ENCODE data around the gene DIAPH3. TPM values are rescaled to one million over a fixed set of nuclear protein-coding genes. Genes with fewer than 3 reads are reported as not detected.
"Not testable (repeated sequence)": the region's sequence is repeated elsewhere in the genome, so short reads cannot be mapped to it uniquely, and the experiment has no call there.

Gene DIAPH3
- polyA plus RNA-seq, 3 donors = 0.04 to 0.09 TPM; not detected in 1

DNA sequence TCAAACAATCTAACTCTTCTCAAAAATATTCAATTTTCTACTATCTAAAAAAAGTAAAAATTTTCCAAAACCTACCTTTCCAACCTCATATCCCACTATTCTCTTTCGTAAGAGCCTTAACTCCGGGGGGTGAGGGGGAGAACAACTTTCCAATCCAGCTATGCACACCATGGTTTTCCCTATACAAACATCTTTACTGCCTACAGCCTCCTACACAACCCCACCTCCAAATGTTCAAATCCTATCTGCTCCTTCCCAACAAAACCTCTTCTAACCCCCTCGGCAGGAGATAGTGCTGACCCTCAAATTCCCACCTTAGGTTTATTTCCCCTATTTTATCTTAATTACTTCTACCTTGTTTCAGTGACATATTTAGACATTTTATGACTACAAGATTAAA lies 102.0 kb downstream of the DIAPH3 start:
- Histone ChIP-seq H3K36me3 (replicated peaks in 1 of 2; ENCODE audit: control insufficient read depth in 1 of 2, insufficient read depth in 2 of 2, low read length in 2 of 2) (no peaks in the 10 kb centered on the region), H3K27ac (ENCODE audit: low read depth in 1 of 2, low read length in 2 of 2) (no peak overlapping the region), H3K4me1 (ENCODE audit: control insufficient read depth in 1 of 2, insufficient read depth in 2 of 2, low read length in 2 of 2) (no peaks in the 10 kb centered on the region), H3K27me3 (ENCODE audit: control insufficient read depth in 2 of 2, insufficient read depth in 2 of 2, low read length in 2 of 2) (no peaks in the 10 kb centered on the region), H4K20me1 (ENCODE audit: insufficient read depth, low read length) (no peaks in the 10 kb centered on the region), H3K4me2 (replicated peaks; ENCODE audit: extremely low read depth, low read length, poor library complexity, severe bottlenecking) (no peak overlapping the region), H3K4me3 (replicated peaks in 1 of 3; ENCODE audit: low read depth in 2 of 3, low read length in 3 of 3) (no peak overlapping the region), H3K79me2 (ENCODE audit: insufficient read depth, low read length) (no peaks in the 10 kb centered on the region), H2AFZ (ENCODE audit: insufficient read depth, low read depth, low read length, poor library complexity, severe bottlenecking) (no peak overlapping the region), H3K9ac (ENCODE audit: insufficient read depth, low read length, poor library complexity, severe bottlenecking) (no peak overlapping the region), H3K9me3 (replicated peaks in 1 of 2; ENCODE audit: control insufficient read depth in 1 of 2, insufficient read depth in 1 of 2, low read length in 2 of 2) (no peaks in the 10 kb centered on the region)
- TF ChIP-seq, protein P1, sequence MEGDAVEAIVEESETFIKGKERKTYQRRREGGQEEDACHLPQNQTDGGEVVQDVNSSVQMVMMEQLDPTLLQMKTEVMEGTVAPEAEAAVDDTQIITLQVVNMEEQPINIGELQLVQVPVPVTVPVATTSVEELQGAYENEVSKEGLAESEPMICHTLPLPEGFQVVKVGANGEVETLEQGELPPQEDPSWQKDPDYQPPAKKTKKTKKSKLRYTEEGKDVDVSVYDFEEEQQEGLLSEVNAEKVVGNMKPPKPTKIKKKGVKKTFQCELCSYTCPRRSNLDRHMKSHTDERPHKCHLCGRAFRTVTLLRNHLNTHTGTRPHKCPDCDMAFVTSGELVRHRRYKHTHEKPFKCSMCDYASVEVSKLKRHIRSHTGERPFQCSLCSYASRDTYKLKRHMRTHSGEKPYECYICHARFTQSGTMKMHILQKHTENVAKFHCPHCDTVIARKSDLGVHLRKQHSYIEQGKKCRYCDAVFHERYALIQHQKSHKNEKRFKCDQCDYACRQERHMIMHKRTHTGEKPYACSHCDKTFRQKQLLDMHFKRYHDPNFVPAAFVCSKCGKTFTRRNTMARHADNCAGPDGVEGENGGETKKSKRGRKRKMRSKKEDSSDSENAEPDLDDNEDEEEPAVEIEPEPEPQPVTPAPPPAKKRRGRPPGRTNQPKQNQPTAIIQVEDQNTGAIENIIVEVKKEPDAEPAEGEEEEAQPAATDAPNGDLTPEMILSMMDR (IDR thresholded peaks at IDR 0.05) = no peak
- no CpG with 5 or more reads among the region's 3 CpGs for WGBS (ENCODE audit: insufficient coverage)
- no peak for DNase-seq
- Mint-ChIP-seq H3K4me3 (no peak overlapping the region), H3K4me1 (peaks cover 2% of the 10 kb centered on the region), H3K36me3 (peaks cover 0 to 14% of the 10 kb centered on the region in 2 donors), H3K27me3 (ENCODE audit: low read depth in 3 of 3) (peaks cover 0 to 2% (median 0%) of the 10 kb centered on the region in 3 donors), H3K9me3 (peaks cover 0 to 7% (median 3%) of the 10 kb centered on the region in 7 donors), H3K27ac (no peak overlapping the region)
- intact Hi-C loops (cut with micrococcal nuclease) = no loop called here

DNA sequence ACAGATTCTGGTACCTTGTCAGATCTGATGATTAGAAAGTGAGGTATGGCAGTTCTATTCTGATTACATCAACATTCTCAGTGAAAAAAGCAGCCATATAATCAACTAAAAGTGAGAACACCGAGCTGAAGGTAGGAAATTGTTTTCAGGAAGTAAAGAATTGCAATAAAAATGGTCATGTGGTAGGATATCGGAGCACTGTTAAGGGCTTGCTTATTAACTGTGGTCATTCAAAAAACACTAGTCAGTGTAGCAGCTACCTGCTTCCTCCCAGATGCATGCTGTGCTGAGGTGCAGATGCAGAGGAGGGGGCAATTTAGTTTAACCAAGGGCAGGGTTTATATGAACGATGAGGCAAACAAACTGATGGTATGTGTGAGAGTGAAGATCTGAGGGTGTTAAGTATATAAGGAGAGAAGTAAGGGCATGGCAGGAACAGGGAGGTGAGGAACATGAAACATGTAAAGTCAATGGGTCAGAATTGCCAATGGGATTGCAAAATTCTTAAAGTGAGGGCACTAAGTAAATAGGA lies 111.9 kb downstream of the DIAPH3 start:
- H3K27ac ChIP-seq (ENCODE audit: low read depth in 1 of 2, low read length in 2 of 2) = no peak overlapping the region
- no peak for DNase-seq
- WGBS (ENCODE audit: insufficient coverage) = 82% methylated on average over 1 of the region's 3 CpGs
- H3K79me2 ChIP-seq (ENCODE audit: insufficient read depth, low read length) = no peaks in the 10 kb centered on the region
- Mint-ChIP-seq H3K9me3 (peaks cover 0 to 3% (median 0%) of the 10 kb centered on the region in 7 donors), H3K36me3 (peaks cover 0 to 2% of the 10 kb centered on the region in 2 donors), H3K27me3 (ENCODE audit: low read depth in 3 of 3) (no peaks in the 10 kb centered on the region), H3K4me1 (peaks cover 6% of the 10 kb centered on the region), H3K4me3 (no peak overlapping the region), H3K27ac (no peak overlapping the region)
- H3K9me3 ChIP-seq (replicated peaks in 1 of 2; ENCODE audit: control insufficient read depth in 1 of 2, insufficient read depth in 1 of 2, low read length in 2 of 2) = no peaks in the 10 kb centered on the region
- H3K4me2 ChIP-seq (replicated peaks; ENCODE audit: extremely low read depth, low read length, poor library complexity, severe bottlenecking) = no peak overlapping the region
- TF ChIP-seq, protein P1 (IDR thresholded peaks at IDR 0.05) = no peak
- no peak overlapping the region for H3K9ac ChIP-seq (ENCODE audit: insufficient read depth, low read length, poor library complexity, severe bottlenecking)
- intact Hi-C loops (cut with micrococcal nuclease) = no loop called here
- H3K27me3 ChIP-seq (ENCODE audit: control insufficient read depth in 2 of 2, insufficient read depth in 2 of 2, low read length in 2 of 2) = no peaks in the 10 kb centered on the region
- H4K20me1 ChIP-seq (ENCODE audit: insufficient read depth, low read length) = no peaks in the 10 kb centered on the region
- H3K4me3 ChIP-seq (replicated peaks in 1 of 3; ENCODE audit: low read depth in 2 of 3, low read length in 3 of 3) = no peak overlapping the region
- H3K4me1 ChIP-seq (ENCODE audit: control insufficient read depth in 1 of 2, insufficient read depth in 2 of 2, low read length in 2 of 2) = no peaks in the 10 kb centered on the region
- H3K36me3 ChIP-seq (replicated peaks in 1 of 2; ENCODE audit: control insufficient read depth in 1 of 2, insufficient read depth in 2 of 2, low read length in 2 of 2) = no peaks in the 10 kb centered on the region
- H2AFZ ChIP-seq (ENCODE audit: insufficient read depth, low read depth, low read length, poor library complexity, severe bottlenecking) = peak overlapping the region; percentile 8

DNA sequence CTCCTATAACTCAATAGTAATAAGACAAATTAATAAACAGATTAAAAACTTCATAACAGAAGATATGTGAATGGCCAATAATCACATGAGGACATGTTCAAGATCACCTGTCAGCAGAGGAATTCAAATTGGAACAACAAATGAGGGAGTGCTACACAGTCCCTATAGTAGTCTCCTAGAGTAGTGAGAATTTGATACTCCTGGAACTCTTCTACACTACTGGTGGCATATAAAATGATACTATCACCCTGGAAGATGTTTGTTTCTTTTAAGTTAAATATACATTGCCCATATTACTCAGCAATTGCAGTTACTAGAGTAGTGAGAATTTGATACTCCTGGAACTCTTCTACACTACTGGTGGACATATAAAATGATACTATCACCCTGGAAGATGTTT lies 115.4 kb downstream of the DIAPH3 start:
- H3K4me2 ChIP-seq (replicated peaks; ENCODE audit: extremely low read depth, low read length, poor library complexity, severe bottlenecking); H4K20me1 ChIP-seq (ENCODE audit: insufficient read depth, low read length); H3K9ac ChIP-seq (ENCODE audit: insufficient read depth, low read length, poor library complexity, severe bottlenecking); DNase-seq; H3K36me3 ChIP-seq (replicated peaks in 1 of 2; ENCODE audit: control insufficient read depth in 1 of 2, insufficient read depth in 2 of 2, low read length in 2 of 2); H3K9me3 Mint-ChIP-seq; H3K9me3 ChIP-seq (replicated peaks in 1 of 2; ENCODE audit: control insufficient read depth in 1 of 2, insufficient read depth in 1 of 2, low read length in 2 of 2); H3K27me3 Mint-ChIP-seq (ENCODE audit: low read depth in 3 of 3); H3K79me2 ChIP-seq (ENCODE audit: insufficient read depth, low read length); H3K27ac Mint-ChIP-seq; intact Hi-C loops (cut with micrococcal nuclease); H3K36me3 Mint-ChIP-seq; H3K4me1 ChIP-seq (ENCODE audit: control insufficient read depth in 1 of 2, insufficient read depth in 2 of 2, low read length in 2 of 2); H3K4me3 Mint-ChIP-seq; H3K4me1 Mint-ChIP-seq; H3K4me3 ChIP-seq (replicated peaks in 1 of 3; ENCODE audit: low read depth in 2 of 3, low read length in 3 of 3); H2AFZ ChIP-seq (ENCODE audit: insufficient read depth, low read depth, low read length, poor library complexity, severe bottlenecking); H3K27me3 ChIP-seq (ENCODE audit: control insufficient read depth in 2 of 2, insufficient read depth in 2 of 2, low read length in 2 of 2); H3K27ac ChIP-seq (ENCODE audit: low read depth in 1 of 2, low read length in 2 of 2): not testable (repeated sequence)

Data from CD14-positive monocyte (primary cell).